HepG2 (cell line): Measurements from ENCODE around the gene DCAF4L1. TPM values are rescaled to one million over a fixed set of nuclear protein-coding genes. Genes with fewer than 3 reads are reported as not detected.
A peak's percentile ranks its signal among the peaks of the same experiment; 100 is the strongest.

ENCODE experiments used
- CHCHD3 ChIP-seq: sonication (generic); formaldehyde crosslinking; IDR thresholded peaks from 2 replicates; pipeline ENCODE4 v1.8.0; 2022; ENCODE audit warnings: mild to moderate bottlenecking, missing genetic modification reagents, moderate library complexity
- IRF2 ChIP-seq: IDR thresholded peaks from 2 replicates; pipeline ENCODE4 v1.6.1; 2018; ENCODE audit warnings: missing genetic modification reagents, missing compliant biosample characterization
- KMT2A ChIP-seq: sonication (generic); formaldehyde crosslinking; IDR thresholded peaks from 2 replicates; pipeline ENCODE4 v1.4.0; 2020; ENCODE audit warnings: missing genetic modification reagents
- SP1 ChIP-seq, 2 experiments: fragments of 450-650 bp in 1 of 2; sonication (generic) in 1 of 2; formaldehyde crosslinking in 1 of 2; IDR thresholded peaks; 2 replicates each; pipeline versions ENCODE4 v1.4.0 to v1.6.1; 2016 to 2020; ENCODE audit warnings: missing genetic modification reagents in 1 of 2
- XRCC5 ChIP-seq: fragments of 200-400 bp; formaldehyde crosslinking; optimal IDR thresholded peaks from 2 replicates; pipeline ENCODE3; 2017; ENCODE audit warnings: mild to moderate bottlenecking, low read length
- ZHX1 ChIP-seq: sonication (generic); formaldehyde crosslinking; IDR thresholded peaks from 2 replicates; pipeline ENCODE4 v1.8.1; 2022; ENCODE audit warnings: low read depth, mild to moderate bottlenecking, missing genetic modification reagents
- ZNF296 ChIP-seq: sonication (generic); formaldehyde crosslinking; conservative IDR thresholded peaks from 2 replicates; pipeline ENCODE4 v1.5.0; 2020; ENCODE audit warnings: mild to moderate bottlenecking, missing genetic modification reagents
- ZNF318 ChIP-seq: sonication (generic); formaldehyde crosslinking; IDR thresholded peaks from 2 replicates; pipeline ENCODE4 v1.4.0; 2020; ENCODE audit warnings: mild to moderate bottlenecking, missing genetic modification reagents
- ZNF414 ChIP-seq: sonication (generic); formaldehyde crosslinking; IDR thresholded peaks from 2 replicates; pipeline ENCODE4 v1.5.0; 2020; ENCODE audit warnings: missing genetic modification reagents
- ZNF446 ChIP-seq: sonication (generic); formaldehyde crosslinking; IDR thresholded peaks from 2 replicates; pipeline ENCODE4 v1.5.0; 2020; ENCODE audit warnings: mild to moderate bottlenecking, missing genetic modification reagents
- ZNF513 ChIP-seq: sonication (generic); formaldehyde crosslinking; conservative IDR thresholded peaks from 2 replicates; pipeline ENCODE4 v1.5.0; 2020; ENCODE audit warnings: missing genetic modification reagents
- ZNF607 ChIP-seq: sonication (generic); formaldehyde crosslinking; IDR thresholded peaks from 2 replicates; pipeline ENCODE4 v1.5.1; 2020; ENCODE audit warnings: missing genetic modification reagents, mild to moderate bottlenecking, borderline replicate concordance
- ZNF775 ChIP-seq: sonication (generic); formaldehyde crosslinking; IDR thresholded peaks from 2 replicates; pipeline ENCODE4 v1.4.0; 2020; ENCODE audit warnings: missing genetic modification reagents, mild to moderate bottlenecking, moderate library complexity, borderline replicate concordance
- polyA plus RNA-seq, 8 experiments: library from polyadenylated mRNA; depleted of rRNA in 3 of 8; stranded (reverse) in 7 of 8; unstranded in 1 of 8; fragments of >200 nt; fragmentation: Illumina TruSeq in 4 of 8; extraction: Trizol in 4 of 8; gene quantifications; 2 replicates each; pipeline versions ENCODE4 v1.2.1 to v1.2.3, GENCODE V29; 2011 to 2016; ENCODE audit warnings: low read depth in 4 of 8, missing spikeins in 1 of 8, mixed read lengths in 1 of 8; ENCODE audit not compliant: insufficient read depth in 1 of 8
- total RNA-seq, 5 experiments: library from RNA; depleted of rRNA; stranded (reverse); fragments of >200 nt; fragmentation: Illumina TruSeq; extraction: Trizol; gene quantifications; 2 replicates each; pipeline ENCODE4 v1.2.3, GENCODE V29; 2016; ENCODE audit warnings: low read depth in 1 of 5

The DCAF4L1 gene
- total and polyA plus RNA-seq, 2 of the 13 experiments (the other 11 are each of a cell fraction or from before 2014, with no cell fraction given), result 0.05 to 0.09 TPM

- TF ChIP-seq KMT2A (CRISPR knock-in tag) (peak; percentile 98), ZNF607 (CRISPR knock-in tag) (peak; percentile 9; the same call in 1 of the 2 replicates), IRF2 (CRISPR knock-in tag) (peak; percentile 72; the same call in 1 of the 2 replicates), ZNF318 (CRISPR knock-in tag) (no peak), ZHX1 (CRISPR knock-in tag) (peak; percentile 97), ZNF446 (CRISPR knock-in tag) (0 out of 2 replicates have a peak, but pooled peaks have one; percentile 55), ZNF296 (CRISPR knock-in tag) (0 out of 2 replicates have a peak, but pooled peaks have one; percentile 27), ZNF513 (CRISPR knock-in tag) (no peak), XRCC5 (peak; percentile 50), ZNF414 (CRISPR knock-in tag) (no peak), SP1 (IDR thresholded peaks at IDR 0.05) (no peak), SP1 (CRISPR knock-in tag; IDR thresholded peaks at IDR 0.05) (peak; percentile 51; the same call in 1 of the 2 replicates), ZNF775 (CRISPR knock-in tag) (no peak), CHCHD3 (peak; percentile 82; the same call in 1 of the 2 replicates)
Measured at GRCh38 chr4:41990365-41991111, 9.0 kb downstream of the DCAF4L1 start, which contains the start of gene SLC30A9 (continued).
